Smooth muscle cell of the coronary artery (primary cell): ENCODE data around the gene SDHA. TPM values are rescaled to one million over a fixed set of nuclear protein-coding genes. Genes with fewer than 3 reads are reported as not detected.

Experiments
- total RNA-seq: library from RNA; depleted of rRNA; stranded (reverse); fragments of >200 nt; gene quantifications from 2 replicates; pipeline ENCODE4 v1.2.3, GENCODE V29; 2014; ENCODE audit warnings: low replicate concordance

SDHA gene
- 116 and 274 TPM in 2 replicates for total RNA-seq

GRCh38 chr5:217494-218456 is at the start of gene SDHA, which contains the start of gene CCDC127:
Gene SDHA, plus strand, starts transcription at chr5:218320. Its CDS starts 36 bp downstream, at chr5:218356.
Gene CCDC127, minus strand, starts transcription at chr5:218153. Its CDS starts 1,304 bp downstream, at chr5:216849.

GRCh38 chr5:191036-191948 is 26.8 kb upstream of the SDHA start, which contains the start of gene LRRC14B:
Gene LRRC14B, plus strand, starts transcription at chr5:191495. Its CDS starts 44 bp downstream, at chr5:191539.

Other genes starting within 250 kb of the SDHA start
- gene PLEKHG4B, start 126.2 kb upstream of the SDHA start, total RNA-seq: under 0.01 TPM in 1 of 2 replicates, not detected in the other
- gene LRRC14B, start 26.8 kb upstream of the SDHA start, total RNA-seq: not detected in 2 replicates
- 3.5 and 7.4 TPM in 2 replicates for gene CCDC127, start 167 bp upstream of the SDHA start, total RNA-seq
- gene PDCD6, start 53.3 kb downstream of the SDHA start, total RNA-seq: 146 and 270 TPM in 2 replicates
- gene AHRR, start 103.4 kb downstream of the SDHA start, total RNA-seq: 7.6 and 10.7 TPM in 2 replicates
- gene EXOC3, start 224.9 kb downstream of the SDHA start, total RNA-seq: 37.6 and 61.7 TPM in 2 replicates